HG02798 (cell line): ENCODE results near the gene METTL2B.
A peak's percentile ranks its signal among the peaks of the same experiment; 100 is the strongest.
"Not testable (repeated sequence)": the region's sequence is repeated elsewhere in the genome, so short reads cannot be mapped to it uniquely, and the experiment has no call there.

ENCODE experiments used
- ATAC-seq: cut with Tn5 transposase; IDR thresholded peaks from one replicate; pipeline ENCODE4 v1.9.1; 2021; ENCODE audit warnings: mild to moderate bottlenecking; ENCODE audit not compliant: unreplicated experiment, poor library complexity

The METTL2B gene

GRCh38 chr7:128454808-128455542 lies 21.6 kb upstream of the METTL2B start:
- no peak for ATAC-seq

- peak; percentile 90 for ATAC-seq
Measured at GRCh38 chr7:128455543-128456254, 20.8 kb upstream of the METTL2B start, which contains the start of gene HILPDA. Gene HILPDA (plus strand): TSS chr7:128455878. CDS start chr7:128457269, 1,391 bp downstream.

- no peak for ATAC-seq
Measured at GRCh38 chr7:128456255-128456725, 20.3 kb upstream of the METTL2B start.

- not testable (repeated sequence) for ATAC-seq
Measured at GRCh38 chr7:128457385-128457784, 19.2 kb upstream of the METTL2B start.

GRCh38 chr7:128458956-128459355 lies 17.6 kb upstream of the METTL2B start:
- peak; percentile 17 for ATAC-seq

- ATAC-seq: peak; percentile 45
Measured at GRCh38 chr7:128459394-128459878, 17.1 kb upstream of the METTL2B start.

- no peak for ATAC-seq
Measured at GRCh38 chr7:128462460-128462859, 14.1 kb upstream of the METTL2B start.

GRCh38 chr7:128463345-128463744 lies 13.2 kb upstream of the METTL2B start:
- ATAC-seq: not testable (repeated sequence)

- not testable (repeated sequence) for ATAC-seq
Measured at GRCh38 chr7:128463933-128464332, 12.6 kb upstream of the METTL2B start.

GRCh38 chr7:128466871-128467270 lies 9.7 kb upstream of the METTL2B start:
- not testable (repeated sequence) for ATAC-seq

GRCh38 chr7:128477336-128477690 lies 765 bp downstream of the METTL2B start:
- not testable (repeated sequence) for ATAC-seq

GRCh38 chr7:128479082-128479481 lies 2.5 kb downstream of the METTL2B start:
- not testable (repeated sequence) for ATAC-seq

GRCh38 chr7:128488134-128488533 lies 11.6 kb downstream of the METTL2B start:
- ATAC-seq: not testable (repeated sequence)

- ATAC-seq: no peak
Measured at GRCh38 chr7:128497405-128497804, 20.9 kb downstream of the METTL2B start.

GRCh38 chr7:128505416-128505815 lies 28.9 kb downstream of the METTL2B start:
- ATAC-seq: not testable (repeated sequence)

GRCh38 chr7:128506819-128507218 lies 30.3 kb downstream of the METTL2B start:
- peak; percentile 54 for ATAC-seq

- ATAC-seq: peak; percentile 48
Measured at GRCh38 chr7:128507321-128507993, 30.9 kb downstream of the METTL2B start.

- not testable (repeated sequence) for ATAC-seq
Measured at GRCh38 chr7:128511692-128512091, 35.1 kb downstream of the METTL2B start.

- not testable (repeated sequence) for ATAC-seq
Measured at GRCh38 chr7:128515232-128515631, 38.7 kb downstream of the METTL2B start.

- ATAC-seq: not testable (repeated sequence)
Measured at GRCh38 chr7:128517023-128517422, 40.5 kb downstream of the METTL2B start.
